HG03045 (cell line): ENCODE data around the gene KCNQ1.

Experiments
- ATAC-seq: cut with Tn5 transposase; IDR thresholded peaks from one replicate; pipeline ENCODE4 v1.9.1; 2021; ENCODE audit warnings: mild to moderate bottlenecking, moderate library complexity; ENCODE audit not compliant: unreplicated experiment

The KCNQ1 gene

GRCh38 chr11:2808850-2809846, 364.3 kb downstream of the KCNQ1 start:
- no peak for ATAC-seq

- ATAC-seq, result no peak
These were observed 365.0 kb downstream of the KCNQ1 start for GRCh38 chr11:2809854-2810253.

- no peak for ATAC-seq
These were observed 365.8 kb downstream of the KCNQ1 start for GRCh38 chr11:2810411-2811205.

- ATAC-seq, result no peak
These were observed 366.6 kb downstream of the KCNQ1 start for GRCh38 chr11:2811206-2812091.

- no peak for ATAC-seq
These were observed 367.7 kb downstream of the KCNQ1 start for GRCh38 chr11:2812371-2812991.

GRCh38 chr11:2813141-2813908, 368.5 kb downstream of the KCNQ1 start:
- no peak for ATAC-seq

GRCh38 chr11:2813968-2814367, 369.2 kb downstream of the KCNQ1 start:
- ATAC-seq, result no peak

- ATAC-seq, result no peak
These were observed 369.9 kb downstream of the KCNQ1 start for GRCh38 chr11:2814751-2815150.

GRCh38 chr11:2815762-2816496, 371.1 kb downstream of the KCNQ1 start:
- no peak for ATAC-seq

- ATAC-seq, result no peak
These were observed 371.7 kb downstream of the KCNQ1 start for GRCh38 chr11:2816523-2816922.

GRCh38 chr11:2816941-2817421, 372.2 kb downstream of the KCNQ1 start:
- ATAC-seq, result no peak

- ATAC-seq, result no peak
These were observed 372.6 kb downstream of the KCNQ1 start for GRCh38 chr11:2817431-2817830.

- no peak for ATAC-seq
These were observed 373.2 kb downstream of the KCNQ1 start for GRCh38 chr11:2818021-2818420.

- no peak for ATAC-seq
These were observed 373.7 kb downstream of the KCNQ1 start for GRCh38 chr11:2818503-2818902.

GRCh38 chr11:2819316-2819715, 374.5 kb downstream of the KCNQ1 start:
- no peak for ATAC-seq

- no peak for ATAC-seq
These were observed 376.2 kb downstream of the KCNQ1 start for GRCh38 chr11:2820976-2821375.

GRCh38 chr11:2821891-2822290, 377.1 kb downstream of the KCNQ1 start:
- ATAC-seq, result no peak

- no peak for ATAC-seq
These were observed 380.0 kb downstream of the KCNQ1 start for GRCh38 chr11:2824851-2825250.
